Neural progenitor cell (in vitro differentiated cells): Measurements from ENCODE around the gene COL4A4.

ENCODE experiments used
- CTCF ChIP-seq: fragments of 200-600 bp; sonication (generic); IDR thresholded peaks from 2 replicates; pipeline ENCODE4 v1.5.1; 2017; ENCODE audit warnings: antibody characterized with exemption, mild to moderate bottlenecking
- EZH2 ChIP-seq: fragments of 200-600 bp; sonication (generic); IDR thresholded peaks from 2 replicates; pipeline ENCODE4 v1.6.1; 2017; ENCODE audit warnings: antibody characterized with exemption, mild to moderate bottlenecking, moderate library complexity

GRCh38 chr2:227025510-227025909, 138.5 kb downstream of the COL4A4 start:
- no peak for TF ChIP-seq CTCF
- no peak for TF ChIP-seq EZH2
